ENCODE measurements around the gene PAFAH2. TPM values are rescaled to one million over a fixed set of nuclear protein-coding genes. Genes with fewer than 3 reads are reported as not detected.

PAFAH2 gene
- total RNA-seq, 1 experiment from 2014 or later, result 13.0 TPM

- H3K4me1 ChIP-seq (ENCODE audit: control insufficient read depth in 1 of 2, insufficient read depth in 2 of 2, low read length in 2 of 2), result peaks cover 0 to 12% of the 10 kb centered on the region in 2 experiments; a peak in 2 of 4 replicates
- DNase-seq (ENCODE audit: low read depth, low spot score) (no peak), ATAC-seq (no peak)
- no peaks in the 10 kb centered on the region for H3K9me2 ChIP-seq (ENCODE audit: insufficient read depth)
- no peak overlapping the region for H3K4me3 ChIP-seq (replicated peaks in 1 of 2; ENCODE audit: low read depth in 1 of 2, low read length in 2 of 2)
- intact Hi-C loops (cut with micrococcal nuclease), result loop anchor here (10.0 kb wide), 1 partner anchor 445 kb away; the partner anchor contains the start of gene LDLRAP1
- BruUV-seq (replicated peaks), result no TSS peak
- H2AFZ ChIP-seq (ENCODE audit: low read depth, low read length, poor library complexity, severe bottlenecking), result no peak overlapping the region
- H4K20me1 ChIP-seq (ENCODE audit: insufficient read depth), result no peaks in the 10 kb centered on the region
- RAD21 ChIA-PET (ENCODE audit: low non-redundant PET in 1 of 2, low total read pairs in 2 of 2, uncharacterized antibody in 2 of 2, unreplicated experiment in 2 of 2), result no interaction called here
- POLR2A ChIA-PET, result no interaction called here
- no peak overlapping the region for H3K9ac ChIP-seq (ENCODE audit: low read length)
- H3K27ac ChIP-seq (ENCODE audit: low read depth, low read length), result no peak overlapping the region
- TF ChIP-seq CTCF (IDR thresholded peaks at IDR 0.05 in 2 of 3, conservative IDR thresholded peaks at IDR 0.05 in 1 of 3; ENCODE audit: borderline replicate concordance in 1 of 3, insufficient read depth in 1 of 3, low read depth in 2 of 3, low read length in 2 of 3) (no peak), JUND (IDR thresholded peaks at IDR 0.05) (no peak), EGR1 (IDR thresholded peaks at IDR 0.05; ENCODE audit: low read depth) (no peak), YY1 (IDR thresholded peaks at IDR 0.05; ENCODE audit: extremely low read depth, insufficient replicate concordance, low read depth, low read length) (no peak), ZFX (IDR thresholded peaks at IDR 0.05) (no peak), ELF1 (IDR thresholded peaks at IDR 0.05; ENCODE audit: borderline replicate concordance, low read depth) (no peak), TCF7L2 (IDR thresholded peaks at IDR 0.05; ENCODE audit: borderline replicate concordance, extremely low read depth, insufficient read depth, insufficient read length) (no peak), POLR2AphosphoS5 (IDR thresholded peaks at IDR 0.05; ENCODE audit: low read depth, low read length) (no peak), REST (IDR thresholded peaks at IDR 0.05; ENCODE audit: low read depth) (no peak), CBX3 (IDR thresholded peaks at IDR 0.05; ENCODE audit: low read depth) (no peak), ZNF274 (IDR thresholded peaks at IDR 0.05; ENCODE audit: low read depth, low read length) (no peak), EZH2phosphoT487 (IDR thresholded peaks at IDR 0.05; ENCODE audit: borderline replicate concordance) (no peak), ZBTB33 (IDR thresholded peaks at IDR 0.05; ENCODE audit: extremely low read depth, insufficient replicate concordance, low read length) (no peak), SP1 (IDR thresholded peaks at IDR 0.05; ENCODE audit: low read depth) (no peak), SRF (IDR thresholded peaks at IDR 0.05; ENCODE audit: low read depth) (no peak), SIN3A (IDR thresholded peaks at IDR 0.05; ENCODE audit: low read depth) (no peak), CEBPB (IDR thresholded peaks at IDR 0.05; ENCODE audit: low read depth) (no peak), POLR2A (IDR thresholded peaks at IDR 0.05; ENCODE audit: borderline replicate concordance, extremely low read depth, insufficient read depth, insufficient read length) (no peak)
- TF ChIP-seq, protein P1, sequence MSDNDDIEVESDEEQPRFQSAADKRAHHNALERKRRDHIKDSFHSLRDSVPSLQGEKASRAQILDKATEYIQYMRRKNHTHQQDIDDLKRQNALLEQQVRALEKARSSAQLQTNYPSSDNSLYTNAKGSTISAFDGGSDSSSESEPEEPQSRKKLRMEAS (IDR thresholded peaks at IDR 0.05), result no peak
- TF ChIP-seq, protein P2, sequence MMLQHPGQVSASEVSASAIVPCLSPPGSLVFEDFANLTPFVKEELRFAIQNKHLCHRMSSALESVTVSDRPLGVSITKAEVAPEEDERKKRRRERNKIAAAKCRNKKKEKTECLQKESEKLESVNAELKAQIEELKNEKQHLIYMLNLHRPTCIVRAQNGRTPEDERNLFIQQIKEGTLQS (IDR thresholded peaks at IDR 0.05), result no peak
- H3K36me3 ChIP-seq (ENCODE audit: control insufficient read depth in 1 of 2, insufficient read depth in 2 of 2, low read length in 2 of 2), result peaks cover 2 to 4% of the 10 kb centered on the region in 2 experiments; a peak in 1 of 4 replicates
- H3K4me2 ChIP-seq (ENCODE audit: low read length), result no peak overlapping the region
- H3K27me3 ChIP-seq (ENCODE audit: insufficient read depth, low read length), result no peaks in the 10 kb centered on the region
- CTCF ChIA-PET, result no interaction called here
- no peaks in the 10 kb centered on the region; the same call in 1 of the 2 replicates for H3K79me2 ChIP-seq (ENCODE audit: insufficient read depth, low read length)
- no peaks in the 10 kb centered on the region for H3K9me3 ChIP-seq (ENCODE audit: control insufficient read depth in 1 of 2, insufficient read depth in 1 of 2, low read depth in 1 of 2, low read length in 2 of 2)
These were observed 7.6 kb downstream of the PAFAH2 start for GRCh38 chr1:25990251-25990650.
